ENCODE results near the gene SNTG2.

DNA sequence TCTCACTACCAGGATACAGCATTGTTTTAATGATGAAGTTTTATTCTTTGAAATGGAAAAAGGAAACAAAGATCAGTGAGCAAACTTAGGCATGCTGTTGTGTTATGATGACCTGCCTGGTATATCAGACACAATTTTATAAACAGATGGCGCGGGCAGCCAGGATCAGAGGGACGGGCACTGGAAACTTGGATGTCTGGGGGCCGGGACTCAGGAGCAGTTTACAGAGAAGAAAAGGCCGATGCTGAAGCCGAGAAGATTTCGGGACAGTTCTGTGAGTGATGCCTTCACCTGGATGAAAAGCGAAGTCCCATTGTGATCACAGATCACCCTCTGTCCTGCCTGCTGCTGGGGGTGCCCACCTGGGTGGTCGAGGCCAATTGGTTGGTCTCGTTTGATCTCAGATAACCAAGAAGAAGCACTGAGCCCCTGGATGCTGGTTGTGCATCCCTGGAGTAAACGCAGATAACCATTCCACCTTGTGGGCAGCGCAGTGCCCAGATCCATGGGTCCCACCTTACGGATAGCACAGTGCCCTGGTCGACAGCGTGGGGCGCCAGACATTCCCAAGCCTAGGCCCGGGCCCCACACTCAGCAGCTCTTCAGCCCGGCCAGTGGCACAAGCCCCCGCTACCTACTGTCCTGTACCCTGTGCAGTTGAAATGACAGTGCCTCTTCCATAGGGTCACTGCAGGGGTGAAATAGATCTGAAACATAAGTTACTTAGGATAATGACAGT is 279.7 kb downstream of the SNTG2 start:
- TF ChIP-seq, protein P1, sequence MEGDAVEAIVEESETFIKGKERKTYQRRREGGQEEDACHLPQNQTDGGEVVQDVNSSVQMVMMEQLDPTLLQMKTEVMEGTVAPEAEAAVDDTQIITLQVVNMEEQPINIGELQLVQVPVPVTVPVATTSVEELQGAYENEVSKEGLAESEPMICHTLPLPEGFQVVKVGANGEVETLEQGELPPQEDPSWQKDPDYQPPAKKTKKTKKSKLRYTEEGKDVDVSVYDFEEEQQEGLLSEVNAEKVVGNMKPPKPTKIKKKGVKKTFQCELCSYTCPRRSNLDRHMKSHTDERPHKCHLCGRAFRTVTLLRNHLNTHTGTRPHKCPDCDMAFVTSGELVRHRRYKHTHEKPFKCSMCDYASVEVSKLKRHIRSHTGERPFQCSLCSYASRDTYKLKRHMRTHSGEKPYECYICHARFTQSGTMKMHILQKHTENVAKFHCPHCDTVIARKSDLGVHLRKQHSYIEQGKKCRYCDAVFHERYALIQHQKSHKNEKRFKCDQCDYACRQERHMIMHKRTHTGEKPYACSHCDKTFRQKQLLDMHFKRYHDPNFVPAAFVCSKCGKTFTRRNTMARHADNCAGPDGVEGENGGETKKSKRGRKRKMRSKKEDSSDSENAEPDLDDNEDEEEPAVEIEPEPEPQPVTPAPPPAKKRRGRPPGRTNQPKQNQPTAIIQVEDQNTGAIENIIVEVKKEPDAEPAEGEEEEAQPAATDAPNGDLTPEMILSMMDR (IDR thresholded peaks at IDR 0.05) = no peak
- TF ChIP-seq ZFX (IDR thresholded peaks at IDR 0.05; ENCODE audit: borderline replicate concordance) = no peak

All from 22Rv1 (cell line).